LNCAP (cell line): ENCODE data around the gene UGT2B10.

ENCODE experiments used
- CTCF ChIP-seq: fragments of 450-650 bp; IDR thresholded peaks from 2 replicates; pipeline ENCODE4 v1.5.1; 2017; ENCODE audit warnings: mild to moderate bottlenecking

The UGT2B10 gene

DNA sequence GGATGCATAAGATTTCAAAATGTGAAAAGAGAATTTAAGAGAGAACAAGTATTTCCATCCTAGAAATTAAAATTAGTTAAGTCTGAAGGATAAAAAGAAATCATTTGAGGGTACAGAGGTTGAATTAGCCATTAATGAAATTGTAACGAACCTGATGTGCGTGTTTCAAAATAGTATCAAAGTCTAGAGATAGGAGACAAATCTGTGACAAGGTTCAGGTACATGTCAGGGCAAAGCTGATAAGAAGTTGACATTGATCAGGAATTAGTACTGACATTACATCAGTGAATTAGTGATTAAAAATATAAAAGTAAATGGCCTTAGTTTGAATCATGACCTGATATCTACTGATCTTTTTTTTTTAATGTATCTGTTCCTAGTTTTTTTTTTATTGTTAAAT lies 62.3 kb downstream of the UGT2B10 start:
- TF ChIP-seq CTCF: no peak
